Activated CD4-positive, alpha-beta T cell treated with anti-CD3 and anti-CD28 coated beads, Interleukin-2, amount 10 ng/mL, durations not matched to agents 24 days and 14 days (primary cell): Measurements from ENCODE around the gene HLA-A. TPM values are rescaled to one million over a fixed set of nuclear protein-coding genes. Genes with fewer than 3 reads are reported as not detected.

ENCODE experiments used
- DNase-seq: peaks from one replicate; pipeline ENCODE4 v3.0.0; 2022
- H3K27ac Mint-ChIP-seq: one replicate; pipeline ENCODE4 v1.8.0; 2022; ENCODE audit warnings: mild to moderate bottlenecking, mixed read lengths
- H3K27me3 Mint-ChIP-seq: one replicate; pipeline ENCODE4 v1.8.0; 2022; ENCODE audit warnings: mixed read lengths
- H3K36me3 Mint-ChIP-seq: one replicate; pipeline ENCODE4 v1.8.0; 2022; ENCODE audit warnings: low read depth, mild to moderate bottlenecking, mixed read lengths
- H3K4me1 Mint-ChIP-seq: one replicate; pipeline ENCODE4 v1.8.0; 2021; ENCODE audit warnings: mixed read lengths
- H3K4me3 Mint-ChIP-seq: one replicate; pipeline ENCODE4 v1.8.0; 2022; ENCODE audit warnings: mild to moderate bottlenecking, moderate library complexity, mixed read lengths
- H3K9me3 Mint-ChIP-seq: one replicate; pipeline ENCODE4 v1.8.0; 2021; ENCODE audit warnings: mixed read lengths
- intact Hi-C: fragments of 100-400 bp; cut with micrococcal nuclease; formaldehyde crosslinking; loops from one replicate; pipeline ENCODE4 v1.15.1; 2023
- total RNA-seq: library from RNA; stranded (reverse); gene quantifications from 2 replicates; pipeline ENCODE4 v1.2.3, GENCODE V29; 2022

The HLA-A gene
- 1,449 and 1,452 TPM in 2 replicates for total RNA-seq

DNA sequence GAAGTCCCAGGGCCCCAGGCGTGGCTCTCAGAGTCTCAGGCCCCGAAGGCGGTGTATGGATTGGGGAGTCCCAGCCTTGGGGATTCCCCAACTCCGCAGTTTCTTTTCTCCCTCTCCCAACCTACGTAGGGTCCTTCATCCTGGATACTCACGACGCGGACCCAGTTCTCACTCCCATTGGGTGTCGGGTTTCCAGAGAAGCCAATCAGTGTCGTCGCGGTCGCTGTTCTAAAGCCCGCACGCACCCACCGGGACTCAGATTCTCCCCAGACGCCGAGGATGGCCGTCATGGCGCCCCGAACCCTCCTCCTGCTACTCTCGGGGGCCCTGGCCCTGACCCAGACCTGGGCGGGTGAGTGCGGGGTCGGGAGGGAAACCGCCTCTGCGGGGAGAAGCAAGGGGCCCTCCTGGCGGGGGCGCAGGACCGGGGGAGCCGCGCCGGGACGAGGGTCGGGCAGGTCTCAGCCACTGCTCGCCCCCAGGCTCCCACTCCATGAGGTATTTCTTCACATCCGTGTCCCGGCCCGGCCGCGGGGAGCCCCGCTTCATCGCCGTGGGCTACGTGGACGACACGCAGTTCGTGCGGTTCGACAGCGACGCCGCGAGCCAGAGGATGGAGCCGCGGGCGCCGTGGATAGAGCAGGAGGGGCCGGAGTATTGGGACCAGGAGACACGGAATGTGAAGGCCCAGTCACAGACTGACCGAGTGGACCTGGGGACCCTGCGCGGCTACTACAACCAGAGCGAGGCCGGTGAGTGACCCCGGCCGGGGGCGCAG lies at the start of gene HLA-A:
Gene HLA-A, plus strand, starts transcription at position 258 of the 778 bp plus-strand sequence. Its CDS starts 22 bp downstream, at position 280.
- Mint-ChIP-seq H3K27me3 (no peaks in the 10 kb centered on the region), H3K4me3 (peak within 1 kb of the TSS; percentile 95), H3K9me3 (peaks cover 3% of the 10 kb centered on the region), H3K27ac (peak within 1 kb of the TSS; percentile 99), H3K36me3 (peaks cover 51% of the 10 kb centered on the region), H3K4me1 (peaks cover 46% of the 10 kb centered on the region)
- DNase-seq = peak; percentile 97
- intact Hi-C loops = loop anchor here (1.0 to 5.0 kb wide), 5 partner anchors 15 to 220 kb away; partner anchors contain the start of genes HLA-F and POLR1H

DNA sequence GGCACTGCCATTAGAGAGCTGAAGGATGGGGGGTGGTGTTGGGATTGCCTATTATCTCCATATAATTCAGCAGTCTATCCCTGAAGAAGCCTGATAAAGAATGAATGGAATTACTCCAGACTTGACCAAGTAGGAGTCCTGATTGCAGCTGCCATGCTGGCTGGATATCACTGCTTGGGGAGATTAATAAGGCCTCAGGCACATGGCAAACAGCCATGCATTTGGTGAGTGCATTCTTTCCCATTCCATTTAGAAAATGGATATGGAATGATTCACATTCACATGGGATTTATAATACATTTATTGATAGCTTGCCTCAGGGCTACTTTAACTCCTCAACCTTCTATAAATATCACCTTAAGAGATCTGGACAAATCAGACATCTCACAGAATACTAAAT lies 49.6 kb upstream of the HLA-A start:
- intact Hi-C loops = no loop called here
- no peak overlapping the region for H3K4me3 Mint-ChIP-seq
- peaks cover 5% of the 10 kb centered on the region for H3K4me1 Mint-ChIP-seq
- H3K27ac Mint-ChIP-seq = no peak overlapping the region
- peaks cover 7% of the 10 kb centered on the region for H3K36me3 Mint-ChIP-seq
- DNase-seq = no peak
- peaks cover 17% of the 10 kb centered on the region for H3K27me3 Mint-ChIP-seq
- H3K9me3 Mint-ChIP-seq = no peaks in the 10 kb centered on the region

DNA sequence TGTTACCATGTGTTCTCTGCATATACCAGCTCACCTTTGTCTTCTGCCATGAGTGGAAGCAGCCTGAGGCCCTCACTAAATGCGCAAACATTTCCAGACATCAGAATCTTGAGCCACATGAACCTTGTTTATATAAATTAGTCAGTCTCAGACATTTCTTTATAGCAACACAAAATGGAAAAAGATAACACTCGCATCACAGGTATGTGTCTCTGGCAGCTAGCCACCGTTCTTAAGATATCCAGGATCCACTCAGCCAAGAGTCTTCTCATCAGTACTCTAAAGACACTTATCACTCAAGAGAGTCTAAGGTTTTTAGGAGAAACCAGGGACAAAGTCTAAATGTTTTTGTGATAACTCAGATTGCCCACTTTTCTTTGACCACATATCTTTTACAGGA lies 43.1 kb upstream of the HLA-A start:
- no peaks in the 10 kb centered on the region for H3K36me3 Mint-ChIP-seq
- no peak overlapping the region for H3K27ac Mint-ChIP-seq
- no peak for DNase-seq
- no peak overlapping the region for H3K4me3 Mint-ChIP-seq
- no peaks in the 10 kb centered on the region for H3K4me1 Mint-ChIP-seq
- intact Hi-C loops = no loop called here
- peaks cover 5% of the 10 kb centered on the region for H3K9me3 Mint-ChIP-seq
- H3K27me3 Mint-ChIP-seq = peaks cover 24% of the 10 kb centered on the region

DNA sequence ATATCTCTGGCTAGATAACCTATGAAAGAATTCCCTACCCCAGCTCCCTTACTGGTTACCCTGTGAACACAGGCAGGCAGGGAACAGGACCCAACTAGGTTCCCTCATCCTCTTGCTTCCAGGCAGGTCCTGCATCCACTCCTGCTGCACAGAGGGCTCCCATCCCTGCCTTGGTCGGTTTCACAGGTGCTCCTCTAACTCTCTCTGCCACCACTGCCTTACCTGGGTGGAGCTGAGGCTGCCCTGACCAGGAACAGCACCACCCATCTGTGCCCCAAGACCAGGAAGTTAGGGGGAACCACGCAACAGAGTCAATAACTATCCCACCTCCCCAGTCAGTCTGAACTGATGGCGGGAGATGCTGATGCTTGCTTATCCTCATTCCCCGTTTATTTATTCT lies 37.0 kb upstream of the HLA-A start:
- no peaks in the 10 kb centered on the region for H3K9me3 Mint-ChIP-seq
- no peak for DNase-seq

DNA sequence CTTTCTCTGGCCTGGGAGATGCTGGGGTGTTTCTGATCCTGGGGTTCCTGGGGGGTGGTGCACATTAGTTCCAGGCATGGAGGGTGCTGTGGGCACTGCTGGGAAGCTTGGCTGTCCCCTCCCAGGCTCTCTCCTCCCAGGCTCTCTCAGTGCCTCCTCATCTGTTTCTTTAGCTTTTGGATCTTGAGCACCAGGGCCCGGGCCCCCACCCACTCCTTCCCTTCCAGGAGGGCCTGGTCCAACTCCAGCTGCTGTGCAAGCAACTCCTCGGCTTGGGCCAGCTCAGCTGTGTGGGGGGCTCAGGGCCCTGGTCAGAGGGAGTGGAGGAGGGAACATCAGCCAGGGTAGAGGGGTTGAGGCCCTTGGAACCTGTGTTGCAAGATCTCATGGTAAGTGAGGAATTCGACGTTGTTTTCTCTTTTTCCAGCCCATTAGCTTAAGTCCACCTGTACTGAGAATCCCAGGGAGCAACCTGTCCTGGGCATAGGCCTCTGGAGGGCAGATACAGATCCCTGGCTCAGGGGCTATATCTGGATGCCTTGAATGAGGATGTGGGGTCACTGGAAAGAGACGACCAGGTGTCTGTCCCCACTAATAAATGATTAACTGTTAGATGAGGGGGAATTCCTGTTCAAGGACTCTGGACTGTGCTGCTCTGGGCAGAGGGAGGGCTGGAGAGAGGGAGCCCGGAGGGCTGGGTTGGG lies 34.5 kb upstream of the HLA-A start:
- Mint-ChIP-seq H3K36me3 (no peaks in the 10 kb centered on the region), H3K9me3 (no peaks in the 10 kb centered on the region), H3K27ac (no peak overlapping the region), H3K27me3 (peaks cover 25% of the 10 kb centered on the region), H3K4me3 (no peak overlapping the region), H3K4me1 (peaks cover 27% of the 10 kb centered on the region)
- intact Hi-C loops = no loop called here
- no peak for DNase-seq

More for the DNA sequence above, 37.0 kb upstream of the HLA-A start:
- intact Hi-C loops = no loop called here
- Mint-ChIP-seq H3K4me3 (no peak overlapping the region), H3K27ac (no peak overlapping the region), H3K27me3 (peaks cover 33% of the 10 kb centered on the region), H3K36me3 (no peaks in the 10 kb centered on the region), H3K4me1 (peaks cover 21% of the 10 kb centered on the region)

DNA sequence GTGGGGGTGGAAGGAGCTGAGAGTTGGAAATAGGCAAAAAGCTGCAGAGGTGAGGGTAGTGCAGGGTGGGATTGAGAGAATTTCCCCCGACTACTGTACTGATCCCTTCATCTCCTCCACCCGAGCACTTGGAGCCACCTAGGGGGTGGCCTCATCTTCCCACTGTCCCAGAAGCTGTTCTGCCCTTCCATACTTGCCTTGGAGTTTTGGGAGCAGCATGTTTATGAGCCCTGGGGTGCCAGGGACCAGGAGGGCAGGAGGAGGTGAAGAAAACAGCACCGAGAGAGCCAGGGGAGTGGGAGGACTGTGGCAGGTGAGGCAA lies 34.0 kb upstream of the HLA-A start:
- DNase-seq = no peak
- Mint-ChIP-seq H3K4me3 (no peak overlapping the region), H3K36me3 (no peaks in the 10 kb centered on the region), H3K27me3 (peaks cover 22% of the 10 kb centered on the region), H3K9me3 (no peaks in the 10 kb centered on the region), H3K27ac (no peak overlapping the region), H3K4me1 (peaks cover 27% of the 10 kb centered on the region)
- intact Hi-C loops = no loop called here

DNA sequence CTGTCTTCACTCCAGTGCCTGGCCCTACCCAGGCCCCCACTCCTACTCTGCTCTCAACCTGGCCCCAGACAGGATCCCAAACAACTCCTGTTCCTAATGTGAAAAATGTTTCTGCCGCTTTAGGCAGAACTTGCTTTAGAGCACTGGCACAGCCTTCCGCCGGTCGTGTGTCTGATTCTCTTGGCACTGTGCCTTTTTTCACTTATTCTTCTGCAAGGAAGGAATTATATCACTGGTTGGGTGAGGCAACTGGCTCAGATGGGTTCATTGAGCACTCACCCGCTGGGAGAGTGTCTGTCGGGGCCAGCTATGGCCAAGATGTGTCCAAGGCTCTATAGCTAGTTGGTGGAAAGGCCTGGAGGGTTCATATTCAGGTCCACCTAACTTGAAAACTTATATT lies 33.6 kb upstream of the HLA-A start:
- intact Hi-C loops = no loop called here

DNA sequence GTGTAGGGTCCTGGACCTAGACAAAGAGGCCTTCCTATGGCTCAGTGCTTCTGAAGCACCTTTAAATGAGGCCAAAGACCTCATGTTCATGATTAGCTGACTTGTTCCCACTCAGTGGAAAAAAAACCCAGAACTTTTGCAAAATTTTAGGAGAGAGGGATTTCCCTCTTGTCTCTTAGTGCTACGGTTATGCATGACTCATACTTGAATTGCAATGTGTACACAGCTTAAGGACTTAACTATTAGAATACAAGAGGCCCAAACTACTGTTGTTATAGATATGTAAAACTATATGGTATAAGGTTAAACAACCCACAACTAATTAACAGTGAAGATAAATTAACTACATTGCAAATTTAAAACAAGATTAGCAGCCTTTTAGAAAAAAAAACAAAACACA lies 32.3 kb upstream of the HLA-A start:
- Mint-ChIP-seq H3K4me1 (peaks cover 27% of the 10 kb centered on the region), H3K27ac (peak overlapping the region; percentile 21), H3K27me3 (peaks cover 14% of the 10 kb centered on the region), H3K9me3 (no peaks in the 10 kb centered on the region), H3K4me3 (no peak overlapping the region), H3K36me3 (no peaks in the 10 kb centered on the region)
- intact Hi-C loops = no loop called here
- DNase-seq = no peak

More for the DNA sequence above, 33.6 kb upstream of the HLA-A start:
- peaks cover 27% of the 10 kb centered on the region for H3K4me1 Mint-ChIP-seq
- DNase-seq = no peak
- peaks cover 19% of the 10 kb centered on the region for H3K27me3 Mint-ChIP-seq
- H3K4me3 Mint-ChIP-seq = no peak overlapping the region
- no peaks in the 10 kb centered on the region for H3K9me3 Mint-ChIP-seq
- no peaks in the 10 kb centered on the region for H3K36me3 Mint-ChIP-seq
- no peak overlapping the region for H3K27ac Mint-ChIP-seq

DNA sequence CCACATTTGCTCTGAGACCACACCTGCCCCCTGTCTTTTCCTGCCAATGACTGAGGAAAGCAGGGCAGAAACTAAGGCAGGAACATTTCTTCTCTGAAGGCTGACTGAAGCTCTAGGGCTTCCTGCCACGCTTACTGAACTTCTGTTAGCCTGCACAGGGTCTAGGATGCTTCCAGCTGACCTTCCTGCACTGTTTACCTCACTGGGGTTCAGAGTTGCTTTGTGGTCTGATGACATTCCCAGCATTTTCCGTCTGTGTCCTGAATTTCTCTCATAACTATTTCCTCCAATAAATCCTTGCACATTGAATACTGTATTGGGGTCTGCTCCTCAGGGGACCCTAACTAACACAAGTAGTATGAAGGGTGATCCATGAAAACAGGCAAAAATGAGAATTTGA lies 29.5 kb upstream of the HLA-A start:
- Mint-ChIP-seq H3K36me3 (no peaks in the 10 kb centered on the region), H3K27me3 (peaks cover 3% of the 10 kb centered on the region), H3K27ac (no peak overlapping the region), H3K4me3 (no peak overlapping the region), H3K9me3 (no peaks in the 10 kb centered on the region), H3K4me1 (peaks cover 17% of the 10 kb centered on the region)
- intact Hi-C loops = no loop called here
- no peak for DNase-seq

DNA sequence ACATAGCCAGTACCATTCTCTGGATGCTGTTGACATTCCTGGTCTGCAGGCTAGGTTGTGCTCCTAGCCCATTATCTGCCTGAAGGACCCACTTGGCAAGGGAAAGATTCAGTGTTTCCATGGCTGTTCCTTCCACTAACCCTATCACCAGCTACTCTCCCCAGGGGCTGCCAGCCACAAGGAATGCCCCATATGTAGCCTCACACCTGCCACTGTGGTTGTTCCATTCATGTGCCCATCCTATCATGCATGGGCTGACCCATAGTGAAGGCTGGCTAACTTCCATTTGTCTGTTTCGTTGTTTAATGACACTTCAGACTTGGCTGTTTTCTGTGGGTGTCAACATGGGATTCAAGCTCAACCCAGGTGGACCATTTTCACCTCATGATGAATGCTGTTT lies 25.6 kb upstream of the HLA-A start:
- Mint-ChIP-seq H3K27ac (no peak overlapping the region), H3K27me3 (peaks cover 29% of the 10 kb centered on the region), H3K4me3 (no peak overlapping the region), H3K36me3 (no peaks in the 10 kb centered on the region), H3K4me1 (no peaks in the 10 kb centered on the region), H3K9me3 (no peaks in the 10 kb centered on the region)
- intact Hi-C loops = no loop called here
- no peak for DNase-seq

DNA sequence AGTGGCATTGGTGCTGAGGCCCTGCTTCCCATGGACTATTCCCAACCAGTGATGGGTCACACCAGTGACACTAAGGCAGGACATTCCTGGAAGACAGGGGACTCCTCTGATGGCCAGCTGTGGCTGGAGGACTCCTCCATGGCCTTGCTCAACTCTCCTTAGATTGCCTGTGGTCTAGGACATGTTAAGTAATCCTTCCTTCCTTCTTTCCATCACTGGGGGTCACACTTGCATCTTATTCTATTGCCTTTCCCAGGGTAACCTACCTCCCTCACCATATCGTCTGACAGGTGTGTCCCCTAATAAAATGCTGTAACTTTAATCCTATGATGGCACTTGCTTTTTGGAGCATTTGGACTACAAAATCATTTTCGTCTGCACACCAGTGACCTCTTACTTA lies 24.5 kb upstream of the HLA-A start:
- no peak overlapping the region for H3K27ac Mint-ChIP-seq
- no peaks in the 10 kb centered on the region for H3K9me3 Mint-ChIP-seq
- intact Hi-C loops = no loop called here
- no peaks in the 10 kb centered on the region for H3K4me1 Mint-ChIP-seq
- DNase-seq = no peak
- H3K36me3 Mint-ChIP-seq = no peaks in the 10 kb centered on the region
- peaks cover 26% of the 10 kb centered on the region for H3K27me3 Mint-ChIP-seq
- no peak overlapping the region for H3K4me3 Mint-ChIP-seq

DNA sequence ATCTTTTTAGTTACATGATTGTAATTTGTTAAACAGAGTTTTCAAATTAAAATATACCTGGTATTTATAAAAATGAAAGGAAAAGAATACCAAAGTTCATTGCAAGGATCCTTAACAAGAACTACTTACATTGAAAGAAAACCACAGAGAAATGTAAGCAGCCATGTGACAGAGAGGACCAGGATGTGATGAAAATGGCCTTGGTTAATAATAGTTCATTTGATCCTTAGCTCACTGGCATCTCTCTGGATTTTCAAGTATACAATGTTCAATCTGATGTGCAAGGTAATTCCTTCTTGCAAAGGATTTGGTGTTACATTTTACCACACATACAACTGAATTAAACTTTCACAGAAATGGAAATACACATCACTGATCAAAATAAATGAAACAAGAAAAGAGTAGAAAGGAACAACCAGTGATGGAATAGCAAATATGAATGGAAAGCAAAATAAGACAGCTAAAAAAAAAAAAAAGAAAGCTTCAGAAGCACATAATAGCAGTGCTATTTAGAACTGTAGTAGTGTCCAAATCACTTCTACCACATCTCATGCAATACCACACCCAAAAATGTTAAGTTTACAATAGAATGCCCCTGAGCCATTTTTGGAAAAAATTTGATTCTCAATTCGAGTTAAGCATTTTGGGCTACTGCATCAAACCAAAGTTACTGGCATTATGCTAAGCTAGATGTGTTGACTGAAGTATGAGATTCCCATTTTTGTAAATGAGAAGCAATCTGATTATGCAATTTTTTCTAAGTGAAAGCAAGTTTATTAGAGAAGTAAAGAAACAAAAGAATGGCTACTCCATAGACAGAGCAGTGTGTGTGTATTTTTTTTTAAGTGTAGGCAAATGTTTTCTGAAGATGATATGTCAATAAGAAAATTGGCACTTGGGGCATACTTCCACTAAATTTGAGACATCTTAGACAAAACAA lies 22.6 kb upstream of the HLA-A start:
- peaks cover 6% of the 10 kb centered on the region for H3K4me1 Mint-ChIP-seq
- H3K27ac Mint-ChIP-seq = no peak overlapping the region
- H3K27me3 Mint-ChIP-seq = peaks cover 26% of the 10 kb centered on the region
- peaks cover 4% of the 10 kb centered on the region for H3K36me3 Mint-ChIP-seq
- H3K4me3 Mint-ChIP-seq = no peak overlapping the region
- no peaks in the 10 kb centered on the region for H3K9me3 Mint-ChIP-seq
- no peak for DNase-seq
- intact Hi-C loops = loop anchor here (10.0 kb wide), 1 partner anchor 65 kb away; no protein-coding TSS in a partner anchor

DNA sequence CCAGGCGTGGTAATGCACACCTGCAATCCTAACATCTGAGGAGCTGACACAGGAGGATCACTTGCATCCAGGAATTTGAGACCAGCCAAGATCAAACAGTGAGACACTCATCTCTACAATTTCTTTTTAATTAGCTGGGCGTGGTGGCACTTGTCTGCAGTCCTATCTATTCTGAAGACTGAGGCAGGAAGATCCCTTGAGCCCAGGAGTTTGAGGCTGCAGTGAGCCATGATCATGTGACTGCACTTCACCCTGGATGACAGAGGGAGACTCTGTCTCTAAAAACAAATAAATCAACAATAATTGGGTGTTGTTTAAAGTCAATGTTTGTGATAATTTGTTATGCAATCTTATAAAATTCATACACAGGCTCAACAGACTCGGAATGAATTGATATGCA lies 18.0 kb upstream of the HLA-A start:
- intact Hi-C loops = loop anchor here (10.0 kb wide), 1 partner anchor 69 kb away; no protein-coding TSS in a partner anchor
- no peak overlapping the region for H3K27ac Mint-ChIP-seq
- H3K4me3 Mint-ChIP-seq = no peak overlapping the region
- H3K4me1 Mint-ChIP-seq = peaks cover 28% of the 10 kb centered on the region
- peak; percentile 56 for DNase-seq
- peaks cover 18% of the 10 kb centered on the region for H3K36me3 Mint-ChIP-seq
- peaks cover 21% of the 10 kb centered on the region for H3K27me3 Mint-ChIP-seq
- no peaks in the 10 kb centered on the region for H3K9me3 Mint-ChIP-seq
